HG02642 (cell line): ENCODE data around the gene ZGLP1.

Source experiments
- ATAC-seq: cut with Tn5 transposase; IDR thresholded peaks from one replicate; pipeline ENCODE4 v1.9.1; 2021; ENCODE audit warnings: mild to moderate bottlenecking; ENCODE audit not compliant: unreplicated experiment, poor library complexity

The ZGLP1 gene

GRCh38 chr19:10256551-10256950, 53.1 kb downstream of the ZGLP1 start:
- no peak for ATAC-seq

- ATAC-seq, result no peak
Observed at GRCh38 chr19:10255358-10255757, 54.3 kb downstream of the ZGLP1 start.
